Hematopoietic multipotent progenitor cell treated with erythropoietin and hydrocortisone succinate and interleukin-3 and kit ligand, for 4 days (in vitro differentiated cells): ENCODE results near the gene HOXA7.
A peak's percentile ranks its signal among the peaks of the same experiment; 100 is the strongest.

ENCODE experiments used
- DNase-seq: peaks from one replicate; pipeline ENCODE4 v3.0.0-alpha.2; 2015

HOXA7 gene

GRCh38 chr7:27169658-27170425, 13.4 kb upstream of the HOXA7 start:
- DNase-seq: peak; percentile 70

GRCh38 chr7:27168265-27168947, 11.9 kb upstream of the HOXA7 start:
- peak; percentile 96 for DNase-seq

GRCh38 chr7:27167916-27168264, 11.4 kb upstream of the HOXA7 start:
- no peak for DNase-seq

GRCh38 chr7:27166531-27167505, 10.3 kb upstream of the HOXA7 start:
- DNase-seq: peak; percentile 75

- no peak for DNase-seq
Observed at GRCh38 chr7:27165996-27166530, 9.6 kb upstream of the HOXA7 start.

GRCh38 chr7:27165089-27165995, 8.9 kb upstream of the HOXA7 start, which contains the start of gene HOXA9:
Gene HOXA9 (minus strand): TSS chr7:27165537. CDS start chr7:27165457, 80 bp downstream.
- peak; percentile 97 for DNase-seq

GRCh38 chr7:27164367-27165088, 8.1 kb upstream of the HOXA7 start:
- DNase-seq: peak; percentile 84

GRCh38 chr7:27164045-27164366, 7.5 kb upstream of the HOXA7 start:
- no peak for DNase-seq

- peak; percentile 58 for DNase-seq
Observed at GRCh38 chr7:27163288-27164044, 7.0 kb upstream of the HOXA7 start.

GRCh38 chr7:27162561-27163287, 6.2 kb upstream of the HOXA7 start:
- no peak for DNase-seq

- DNase-seq: no peak
Observed at GRCh38 chr7:27161721-27162560, 5.5 kb upstream of the HOXA7 start.

GRCh38 chr7:27161214-27161720, 4.8 kb upstream of the HOXA7 start:
- DNase-seq: peak; percentile 90

GRCh38 chr7:27160546-27161213, 4.2 kb upstream of the HOXA7 start:
- DNase-seq: peak; percentile 94

GRCh38 chr7:27160145-27160545, 3.7 kb upstream of the HOXA7 start:
- no peak for DNase-seq

GRCh38 chr7:27159266-27160144, 3.0 kb upstream of the HOXA7 start:
- no peak for DNase-seq

GRCh38 chr7:27158436-27159265, 2.2 kb upstream of the HOXA7 start:
- DNase-seq: peak; percentile 57
